Sigmoid colon (tissue), 4 donors: Measurements from ENCODE around the gene SNRPF.
"Not testable (repeated sequence)": the region's sequence is repeated elsewhere in the genome, so short reads cannot be mapped to it uniquely, and the experiment has no call there.

Experiments
- EP300 ChIP-seq, 4 donors: sonication (generic); formaldehyde crosslinking; IDR thresholded peaks; one replicate each; pipeline ENCODE4 v1.6.1; 2017; ENCODE audit warnings: antibody characterized with exemption in 4 of 4
- POLR2A ChIP-seq, 2 donors: fragments of 450-650 bp; IDR thresholded peaks; one replicate each; pipeline ENCODE4 v1.6.1; 2016; ENCODE audit warnings: antibody characterized with exemption in 2 of 2, mild to moderate bottlenecking in 2 of 2, moderate library complexity in 2 of 2
- TF ChIP-seq, protein P1 (sequence below), 4 experiments: fragments of 450-650 bp in 3 of 4; fragments of 200-600 bp in 1 of 4; IDR thresholded peaks; one replicate each; pipeline ENCODE4 v1.5.1; 2016 to 2019; ENCODE audit warnings: antibody characterized with exemption in 4 of 4, mild to moderate bottlenecking in 3 of 4, moderate library complexity in 2 of 4

DNA sequence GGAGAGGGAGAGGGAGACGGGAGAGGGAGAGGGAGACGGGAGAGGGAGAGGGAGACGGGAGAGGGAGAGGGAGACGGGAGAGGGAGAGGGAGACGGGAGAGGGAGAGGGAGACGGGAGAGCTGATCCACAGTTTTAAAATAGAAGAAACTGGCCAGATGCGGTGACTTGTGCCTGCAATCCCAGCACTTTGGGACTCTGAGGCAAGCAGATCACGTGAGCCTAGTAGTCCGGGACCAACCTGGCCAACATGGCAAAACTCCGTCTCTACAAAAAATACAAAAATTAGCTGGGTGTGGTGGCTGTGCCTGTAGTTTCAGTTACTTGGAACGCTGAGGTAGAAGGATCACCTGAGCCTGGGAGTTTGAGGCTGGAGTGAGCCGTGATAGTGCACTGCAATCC is 16.3 kb upstream of the SNRPF start:
- TF ChIP-seq, protein P1, sequence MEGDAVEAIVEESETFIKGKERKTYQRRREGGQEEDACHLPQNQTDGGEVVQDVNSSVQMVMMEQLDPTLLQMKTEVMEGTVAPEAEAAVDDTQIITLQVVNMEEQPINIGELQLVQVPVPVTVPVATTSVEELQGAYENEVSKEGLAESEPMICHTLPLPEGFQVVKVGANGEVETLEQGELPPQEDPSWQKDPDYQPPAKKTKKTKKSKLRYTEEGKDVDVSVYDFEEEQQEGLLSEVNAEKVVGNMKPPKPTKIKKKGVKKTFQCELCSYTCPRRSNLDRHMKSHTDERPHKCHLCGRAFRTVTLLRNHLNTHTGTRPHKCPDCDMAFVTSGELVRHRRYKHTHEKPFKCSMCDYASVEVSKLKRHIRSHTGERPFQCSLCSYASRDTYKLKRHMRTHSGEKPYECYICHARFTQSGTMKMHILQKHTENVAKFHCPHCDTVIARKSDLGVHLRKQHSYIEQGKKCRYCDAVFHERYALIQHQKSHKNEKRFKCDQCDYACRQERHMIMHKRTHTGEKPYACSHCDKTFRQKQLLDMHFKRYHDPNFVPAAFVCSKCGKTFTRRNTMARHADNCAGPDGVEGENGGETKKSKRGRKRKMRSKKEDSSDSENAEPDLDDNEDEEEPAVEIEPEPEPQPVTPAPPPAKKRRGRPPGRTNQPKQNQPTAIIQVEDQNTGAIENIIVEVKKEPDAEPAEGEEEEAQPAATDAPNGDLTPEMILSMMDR (IDR thresholded peaks at IDR 0.05): not testable (repeated sequence)
- TF ChIP-seq EP300, POLR2A (IDR thresholded peaks at IDR 0.05): not testable (repeated sequence)
